Tibial artery (tissue), 4 donors: ENCODE data around the gene DNAJC1.

Experiments used
- DNase-seq, 2 donors: peaks; one replicate each; pipeline ENCODE4 v3.0.0-alpha.2; 2019
- H3K27ac ChIP-seq, 2 donors: fragments of 200-600 bp; sonication (generic) in 1 of 2; 1 replicate in 1 of 2; 2 replicates in 1 of 2; pipeline ENCODE4 v1.5.1; 2018 to 2019; ENCODE audit warnings: mild to moderate bottlenecking in 1 of 2
- H3K27me3 ChIP-seq, 2 donors: fragments of 200-600 bp; sonication (generic) in 1 of 2; one replicate each; pipeline versions ENCODE4 v1.5.1 to v1.6.0; 2016 to 2019
- H3K36me3 ChIP-seq, 3 donors: fragments of 200-600 bp; sonication (generic) in 2 of 3; one replicate each; pipeline ENCODE4 v1.5.1; 2016 to 2019; ENCODE audit warnings: mild to moderate bottlenecking in 2 of 3
- H3K4me1 ChIP-seq, 4 donors: fragments of 200-600 bp; sonication (generic) in 2 of 4; 1 replicate in 3 of 4; 2 replicates in 1 of 4; pipeline ENCODE4 v1.5.1; 2016 to 2019
- H3K4me3 ChIP-seq, 2 donors: fragments of 200-600 bp; sonication (generic) in 1 of 2; 1 replicate in 1 of 2; 2 replicates in 1 of 2; pipeline ENCODE4 v1.5.1; 2018 to 2019; ENCODE audit warnings: mild to moderate bottlenecking in 2 of 2
- H3K9me3 ChIP-seq, 3 donors: fragments of 200-600 bp; sonication (generic) in 1 of 3; one replicate each; pipeline ENCODE4 v1.5.1; 2016 to 2019
- intact Hi-C: fragments of 100-400 bp; cut with DNase I; formaldehyde crosslinking; loops from one replicate; pipeline ENCODE4 v1.15.0; 2023; ENCODE audit warnings: low total_unique reads
- TF ChIP-seq, protein P1 (sequence below), 2 experiments: fragments of 200-600 bp in 1 of 2; fragments of 450-650 bp in 1 of 2; IDR thresholded peaks; one replicate each; pipeline ENCODE4 v1.5.1; 2017 to 2019; ENCODE audit warnings: antibody characterized with exemption in 2 of 2, mild to moderate bottlenecking in 1 of 2, moderate library complexity in 1 of 2

DNAJC1 gene

GRCh38 chr10:21746118-21746517, 257.4 kb downstream of the DNAJC1 start:
- no peaks in the 10 kb centered on the region for H3K9me3 ChIP-seq
- no peak for DNase-seq
- no peak overlapping the region for H3K27ac ChIP-seq
- H3K4me1 ChIP-seq: no peaks in the 10 kb centered on the region
- no peak overlapping the region for H3K4me3 ChIP-seq
- H3K27me3 ChIP-seq: no peaks in the 10 kb centered on the region
- peaks cover 17 to 41% (median 36%) of the 10 kb centered on the region in 3 donors for H3K36me3 ChIP-seq
- intact Hi-C loops: no loop called here
- TF ChIP-seq, protein P1, sequence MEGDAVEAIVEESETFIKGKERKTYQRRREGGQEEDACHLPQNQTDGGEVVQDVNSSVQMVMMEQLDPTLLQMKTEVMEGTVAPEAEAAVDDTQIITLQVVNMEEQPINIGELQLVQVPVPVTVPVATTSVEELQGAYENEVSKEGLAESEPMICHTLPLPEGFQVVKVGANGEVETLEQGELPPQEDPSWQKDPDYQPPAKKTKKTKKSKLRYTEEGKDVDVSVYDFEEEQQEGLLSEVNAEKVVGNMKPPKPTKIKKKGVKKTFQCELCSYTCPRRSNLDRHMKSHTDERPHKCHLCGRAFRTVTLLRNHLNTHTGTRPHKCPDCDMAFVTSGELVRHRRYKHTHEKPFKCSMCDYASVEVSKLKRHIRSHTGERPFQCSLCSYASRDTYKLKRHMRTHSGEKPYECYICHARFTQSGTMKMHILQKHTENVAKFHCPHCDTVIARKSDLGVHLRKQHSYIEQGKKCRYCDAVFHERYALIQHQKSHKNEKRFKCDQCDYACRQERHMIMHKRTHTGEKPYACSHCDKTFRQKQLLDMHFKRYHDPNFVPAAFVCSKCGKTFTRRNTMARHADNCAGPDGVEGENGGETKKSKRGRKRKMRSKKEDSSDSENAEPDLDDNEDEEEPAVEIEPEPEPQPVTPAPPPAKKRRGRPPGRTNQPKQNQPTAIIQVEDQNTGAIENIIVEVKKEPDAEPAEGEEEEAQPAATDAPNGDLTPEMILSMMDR (IDR thresholded peaks at IDR 0.05): no peak

- Histone ChIP-seq H3K27me3 (no peaks in the 10 kb centered on the region), H3K9me3 (no peaks in the 10 kb centered on the region), H3K36me3 (peaks cover 24 to 60% (median 50%) of the 10 kb centered on the region in 3 donors), H3K4me3 (no peak overlapping the region), H3K27ac (no peak overlapping the region), H3K4me1 (no peaks in the 10 kb centered on the region)
- intact Hi-C loops: no loop called here
- DNase-seq: no peak
- TF ChIP-seq, protein P1 (IDR thresholded peaks at IDR 0.05): no peak
Observed at GRCh38 chr10:21744223-21744622, 259.3 kb downstream of the DNAJC1 start.

GRCh38 chr10:21742740-21743412, 260.7 kb downstream of the DNAJC1 start:
- H3K27ac ChIP-seq: no peak overlapping the region
- H3K4me1 ChIP-seq: no peaks in the 10 kb centered on the region
- H3K27me3 ChIP-seq: no peaks in the 10 kb centered on the region
- peaks cover 24 to 74% (median 58%) of the 10 kb centered on the region in 3 donors for H3K36me3 ChIP-seq
- H3K4me3 ChIP-seq: no peak overlapping the region
- DNase-seq: no peak
- no peaks in the 10 kb centered on the region for H3K9me3 ChIP-seq
- TF ChIP-seq, protein P1 (IDR thresholded peaks at IDR 0.05): no peak
- intact Hi-C loops: no loop called here

DNA sequence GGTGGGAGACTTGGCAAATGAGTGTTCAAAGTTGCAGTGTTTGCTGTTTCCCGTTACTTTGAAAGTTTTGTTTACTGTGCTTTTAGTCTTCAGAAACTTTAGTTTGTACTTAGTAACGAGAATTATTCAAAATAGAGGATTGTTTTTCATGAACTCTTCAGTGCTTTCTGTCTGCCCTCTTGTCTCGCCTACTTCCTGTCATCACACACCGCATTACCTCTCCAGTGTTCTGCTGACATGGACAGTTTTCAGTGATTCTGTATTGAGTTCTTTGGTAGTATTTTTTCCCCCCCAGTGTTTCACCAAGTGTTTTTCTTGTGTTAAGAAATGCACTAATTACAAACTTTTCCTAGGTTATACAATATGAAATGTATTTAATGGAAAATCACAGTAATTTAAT, 262.5 kb downstream of the DNAJC1 start:
- Histone ChIP-seq H3K27ac (no peak overlapping the region), H3K36me3 (peaks cover 24 to 84% (median 70%) of the 10 kb centered on the region in 3 donors), H3K9me3 (no peaks in the 10 kb centered on the region), H3K27me3 (no peaks in the 10 kb centered on the region), H3K4me1 (no peaks in the 10 kb centered on the region), H3K4me3 (no peak overlapping the region)
- DNase-seq: no peak
- TF ChIP-seq, protein P1 (IDR thresholded peaks at IDR 0.05): no peak
- intact Hi-C loops: no loop called here

DNA sequence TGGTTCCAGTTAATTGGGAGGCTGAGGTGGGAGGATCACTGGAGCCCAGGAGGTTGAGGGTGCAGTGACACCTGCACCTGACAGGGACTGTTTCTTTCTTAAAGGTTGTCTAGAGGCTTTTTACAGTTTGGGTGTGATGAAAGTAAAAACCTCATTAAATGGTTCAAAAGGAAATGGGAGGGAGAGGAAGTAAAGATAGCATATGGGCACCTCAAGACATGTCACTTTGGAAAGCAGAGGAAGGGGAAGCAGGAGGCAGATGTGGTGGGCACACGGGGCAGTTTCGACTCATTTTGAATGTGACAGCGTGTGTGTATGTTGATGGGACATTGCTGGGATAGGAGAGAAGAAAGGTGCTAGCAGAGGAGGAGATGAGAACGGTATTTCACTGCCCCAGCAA, 266.4 kb downstream of the DNAJC1 start:
- Histone ChIP-seq H3K36me3 (peaks cover 15 to 75% (median 59%) of the 10 kb centered on the region in 3 donors), H3K27ac (no peak overlapping the region)
- intact Hi-C loops: no loop called here

More for the DNA sequence above, 266.4 kb downstream of the DNAJC1 start:
- no peak for DNase-seq
- Histone ChIP-seq H3K9me3 (no peaks in the 10 kb centered on the region), H3K4me1 (no peaks in the 10 kb centered on the region), H3K4me3 (no peak overlapping the region), H3K27me3 (no peaks in the 10 kb centered on the region)
- TF ChIP-seq, protein P1 (IDR thresholded peaks at IDR 0.05): no peak
